ENCODE measurements around the gene WDR43.
"Not testable (repeated sequence)": the region's sequence is repeated elsewhere in the genome, so short reads cannot be mapped to it uniquely, and the experiment has no call there.

WDR43 gene

DNA sequence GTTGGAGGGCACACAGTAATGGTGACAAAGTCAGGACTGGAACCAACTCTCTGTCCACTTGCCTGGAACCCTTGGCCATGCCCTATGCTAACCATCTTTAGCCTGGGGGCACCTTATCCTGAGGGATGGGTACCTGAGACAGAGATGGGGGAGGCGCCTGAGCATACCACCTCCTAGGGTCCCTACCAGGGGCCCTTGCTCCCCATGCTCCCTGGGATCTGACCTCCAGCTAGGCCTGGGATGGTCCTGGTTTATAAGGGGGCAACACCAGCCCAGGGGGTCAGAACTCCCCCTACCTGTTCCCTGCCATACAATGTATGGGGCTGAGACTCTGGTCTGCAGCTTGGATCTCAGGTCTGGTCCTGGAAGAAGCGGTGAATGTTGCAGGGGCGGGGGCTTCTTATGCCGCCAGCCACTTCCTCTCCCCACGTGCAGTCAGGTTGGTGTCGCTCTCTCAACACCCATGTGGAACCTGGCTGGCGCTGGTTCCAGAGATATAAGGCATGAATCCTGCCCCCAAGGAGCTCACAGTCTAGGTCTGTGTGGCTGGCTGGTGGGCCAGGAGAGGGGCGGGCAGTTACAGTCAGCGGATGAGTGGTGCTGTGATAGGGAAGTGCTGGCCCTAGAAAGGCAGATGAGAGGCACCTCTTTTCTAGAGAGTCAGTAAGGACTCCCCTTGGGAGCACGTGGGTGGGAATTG, 82.9 kb downstream of the WDR43 start (continued):
- TF ChIP-seq, protein P1, sequence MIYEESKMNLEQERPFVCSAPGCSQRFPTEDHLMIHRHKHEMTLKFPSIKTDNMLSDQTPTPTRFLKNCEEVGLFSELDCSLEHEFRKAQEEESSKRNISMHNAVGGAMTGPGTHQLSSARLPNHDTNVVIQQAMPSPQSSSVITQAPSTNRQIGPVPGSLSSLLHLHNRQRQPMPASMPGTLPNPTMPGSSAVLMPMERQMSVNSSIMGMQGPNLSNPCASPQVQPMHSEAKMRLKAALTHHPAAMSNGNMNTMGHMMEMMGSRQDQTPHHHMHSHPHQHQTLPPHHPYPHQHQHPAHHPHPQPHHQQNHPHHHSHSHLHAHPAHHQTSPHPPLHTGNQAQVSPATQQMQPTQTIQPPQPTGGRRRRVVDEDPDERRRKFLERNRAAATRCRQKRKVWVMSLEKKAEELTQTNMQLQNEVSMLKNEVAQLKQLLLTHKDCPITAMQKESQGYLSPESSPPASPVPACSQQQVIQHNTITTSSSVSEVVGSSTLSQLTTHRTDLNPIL (CRISPR knock-in tag; IDR thresholded peaks at IDR 0.05; ENCODE audit: low read depth) = no peak
- no peak for TF ChIP-seq OSR1 (CRISPR knock-in tag; IDR thresholded peaks at IDR 0.05)
- TF ChIP-seq, protein P2, sequence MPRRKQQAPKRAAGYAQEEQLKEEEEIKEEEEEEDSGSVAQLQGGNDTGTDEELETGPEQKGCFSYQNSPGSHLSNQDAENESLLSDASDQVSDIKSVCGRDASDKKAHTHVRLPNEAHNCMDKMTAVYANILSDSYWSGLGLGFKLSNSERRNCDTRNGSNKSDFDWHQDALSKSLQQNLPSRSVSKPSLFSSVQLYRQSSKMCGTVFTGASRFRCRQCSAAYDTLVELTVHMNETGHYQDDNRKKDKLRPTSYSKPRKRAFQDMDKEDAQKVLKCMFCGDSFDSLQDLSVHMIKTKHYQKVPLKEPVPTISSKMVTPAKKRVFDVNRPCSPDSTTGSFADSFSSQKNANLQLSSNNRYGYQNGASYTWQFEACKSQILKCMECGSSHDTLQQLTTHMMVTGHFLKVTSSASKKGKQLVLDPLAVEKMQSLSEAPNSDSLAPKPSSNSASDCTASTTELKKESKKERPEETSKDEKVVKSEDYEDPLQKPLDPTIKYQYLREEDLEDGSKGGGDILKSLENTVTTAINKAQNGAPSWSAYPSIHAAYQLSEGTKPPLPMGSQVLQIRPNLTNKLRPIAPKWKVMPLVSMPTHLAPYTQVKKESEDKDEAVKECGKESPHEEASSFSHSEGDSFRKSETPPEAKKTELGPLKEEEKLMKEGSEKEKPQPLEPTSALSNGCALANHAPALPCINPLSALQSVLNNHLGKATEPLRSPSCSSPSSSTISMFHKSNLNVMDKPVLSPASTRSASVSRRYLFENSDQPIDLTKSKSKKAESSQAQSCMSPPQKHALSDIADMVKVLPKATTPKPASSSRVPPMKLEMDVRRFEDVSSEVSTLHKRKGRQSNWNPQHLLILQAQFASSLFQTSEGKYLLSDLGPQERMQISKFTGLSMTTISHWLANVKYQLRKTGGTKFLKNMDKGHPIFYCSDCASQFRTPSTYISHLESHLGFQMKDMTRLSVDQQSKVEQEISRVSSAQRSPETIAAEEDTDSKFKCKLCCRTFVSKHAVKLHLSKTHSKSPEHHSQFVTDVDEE (CRISPR knock-in tag; IDR thresholded peaks at IDR 0.05) = no peak
- TF ChIP-seq SNAI2 (CRISPR knock-in tag; IDR thresholded peaks at IDR 0.05) = no peak
- TF ChIP-seq ZC3H10 (CRISPR knock-in tag; IDR thresholded peaks at IDR 0.05) = no peak

DNA sequence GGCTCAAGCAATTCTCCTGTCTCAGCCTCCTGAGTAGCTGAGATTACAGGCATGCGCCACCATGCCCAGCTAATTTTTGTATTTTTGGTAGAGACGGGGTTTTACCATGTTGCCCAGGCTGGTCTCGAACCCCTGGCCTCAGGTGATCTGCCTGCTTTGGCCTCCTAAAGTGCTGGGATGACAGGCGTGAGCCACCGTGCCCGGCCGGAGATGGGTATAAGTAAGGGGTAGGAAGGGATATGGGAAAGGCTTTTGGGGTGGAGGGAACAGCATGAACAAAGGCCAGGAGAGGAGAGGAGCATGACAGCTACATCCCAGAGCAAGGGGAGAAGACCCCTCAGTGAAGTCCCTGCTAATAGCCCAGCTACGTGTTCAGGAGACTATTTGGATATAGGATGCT, 83.5 kb downstream of the WDR43 start:
- ATAC-seq = not testable (repeated sequence)

DNA sequence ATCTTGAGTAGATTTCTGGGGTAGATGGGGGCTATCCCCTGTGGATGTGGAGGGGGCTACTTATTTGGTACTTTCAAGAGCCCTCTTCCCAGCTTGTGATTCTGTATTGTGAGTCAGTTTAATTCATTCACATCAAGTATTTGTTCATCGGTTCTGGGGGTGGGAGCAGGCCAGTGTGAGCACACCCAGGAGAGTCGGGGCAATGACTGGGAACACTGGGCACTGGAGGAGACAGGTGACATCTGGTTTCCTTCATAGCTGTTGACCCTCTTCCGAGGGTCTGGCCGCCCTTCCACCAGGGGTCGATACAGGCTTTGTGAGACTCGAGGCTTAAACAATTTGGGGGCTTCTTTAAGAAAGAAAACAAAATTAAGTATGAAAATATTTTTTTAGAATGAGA, 84.1 kb downstream of the WDR43 start:
- TF ChIP-seq ZC3H10 (CRISPR knock-in tag; IDR thresholded peaks at IDR 0.05) (no peak), ZFP30 (CRISPR knock-in tag; IDR thresholded peaks at IDR 0.05) (no peak)
- TF ChIP-seq, protein P2 (CRISPR knock-in tag; IDR thresholded peaks at IDR 0.05) = no peak
- no peak for ATAC-seq

DNA sequence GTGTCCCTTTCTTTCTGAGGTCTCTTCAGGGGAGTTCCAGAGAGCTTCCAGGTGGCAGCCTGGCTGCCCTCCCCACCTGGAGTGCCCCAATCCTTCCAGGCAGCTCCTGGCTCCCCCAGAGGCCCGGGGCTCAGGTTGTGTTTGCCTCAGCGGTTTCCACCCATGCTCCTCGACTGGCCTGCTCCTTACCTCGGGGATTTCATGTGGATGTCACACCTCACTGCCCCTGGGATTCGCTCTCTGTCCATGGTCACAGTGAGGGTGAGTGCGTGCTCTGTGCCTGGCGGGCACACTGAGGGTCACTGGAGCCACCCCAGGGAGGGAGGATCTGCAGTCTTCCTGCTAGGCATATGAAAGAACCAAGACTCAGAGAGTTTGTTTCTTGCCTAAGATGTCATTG, 84.6 kb downstream of the WDR43 start:
- TF ChIP-seq SNAI2 (CRISPR knock-in tag; IDR thresholded peaks at IDR 0.05) (no peak), ZNF565 (CRISPR knock-in tag; conservative IDR thresholded peaks at IDR 0.05; ENCODE audit: low read depth) (no peak), PPARA (CRISPR knock-in tag; IDR thresholded peaks at IDR 0.05; ENCODE audit: borderline replicate concordance) (no peak), ISL1 (CRISPR knock-in tag; IDR thresholded peaks at IDR 0.05) (no peak), ZFP30 (CRISPR knock-in tag; IDR thresholded peaks at IDR 0.05) (no peak), RARB (CRISPR knock-in tag; IDR thresholded peaks at IDR 0.05) (no peak), BACH2 (CRISPR knock-in tag; IDR thresholded peaks at IDR 0.05; ENCODE audit: borderline replicate concordance) (no peak), ESRRG (CRISPR knock-in tag; IDR thresholded peaks at IDR 0.05) (no peak), TCF4 (CRISPR knock-in tag; IDR thresholded peaks at IDR 0.05; ENCODE audit: borderline replicate concordance) (no peak), ZNF70 (CRISPR knock-in tag; IDR thresholded peaks at IDR 0.05) (no peak), ZC3H10 (CRISPR knock-in tag; IDR thresholded peaks at IDR 0.05) (no peak)
- TF ChIP-seq, protein P3, sequence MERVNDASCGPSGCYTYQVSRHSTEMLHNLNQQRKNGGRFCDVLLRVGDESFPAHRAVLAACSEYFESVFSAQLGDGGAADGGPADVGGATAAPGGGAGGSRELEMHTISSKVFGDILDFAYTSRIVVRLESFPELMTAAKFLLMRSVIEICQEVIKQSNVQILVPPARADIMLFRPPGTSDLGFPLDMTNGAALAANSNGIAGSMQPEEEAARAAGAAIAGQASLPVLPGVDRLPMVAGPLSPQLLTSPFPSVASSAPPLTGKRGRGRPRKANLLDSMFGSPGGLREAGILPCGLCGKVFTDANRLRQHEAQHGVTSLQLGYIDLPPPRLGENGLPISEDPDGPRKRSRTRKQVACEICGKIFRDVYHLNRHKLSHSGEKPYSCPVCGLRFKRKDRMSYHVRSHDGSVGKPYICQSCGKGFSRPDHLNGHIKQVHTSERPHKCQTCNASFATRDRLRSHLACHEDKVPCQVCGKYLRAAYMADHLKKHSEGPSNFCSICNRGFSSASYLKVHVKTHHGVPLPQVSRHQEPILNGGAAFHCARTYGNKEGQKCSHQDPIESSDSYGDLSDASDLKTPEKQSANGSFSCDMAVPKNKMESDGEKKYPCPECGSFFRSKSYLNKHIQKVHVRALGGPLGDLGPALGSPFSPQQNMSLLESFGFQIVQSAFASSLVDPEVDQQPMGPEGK (CRISPR knock-in tag; IDR thresholded peaks at IDR 0.05; ENCODE audit: borderline replicate concordance) = no peak
- TF ChIP-seq, protein P1 (CRISPR knock-in tag; IDR thresholded peaks at IDR 0.05; ENCODE audit: low read depth) = no peak
- TF ChIP-seq, protein P4, sequence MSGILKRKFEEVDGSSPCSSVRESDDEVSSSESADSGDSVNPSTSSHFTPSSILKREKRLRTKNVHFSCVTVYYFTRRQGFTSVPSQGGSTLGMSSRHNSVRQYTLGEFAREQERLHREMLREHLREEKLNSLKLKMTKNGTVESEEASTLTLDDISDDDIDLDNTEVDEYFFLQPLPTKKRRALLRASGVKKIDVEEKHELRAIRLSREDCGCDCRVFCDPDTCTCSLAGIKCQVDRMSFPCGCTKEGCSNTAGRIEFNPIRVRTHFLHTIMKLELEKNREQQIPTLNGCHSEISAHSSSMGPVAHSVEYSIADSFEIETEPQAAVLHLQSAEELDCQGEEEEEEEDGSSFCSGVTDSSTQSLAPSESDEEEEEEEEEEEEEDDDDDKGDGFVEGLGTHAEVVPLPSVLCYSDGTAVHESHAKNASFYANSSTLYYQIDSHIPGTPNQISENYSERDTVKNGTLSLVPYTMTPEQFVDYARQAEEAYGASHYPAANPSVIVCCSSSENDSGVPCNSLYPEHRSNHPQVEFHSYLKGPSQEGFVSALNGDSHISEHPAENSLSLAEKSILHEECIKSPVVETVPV (CRISPR knock-in tag; IDR thresholded peaks at IDR 0.05) = no peak
- TF ChIP-seq, protein P5, sequence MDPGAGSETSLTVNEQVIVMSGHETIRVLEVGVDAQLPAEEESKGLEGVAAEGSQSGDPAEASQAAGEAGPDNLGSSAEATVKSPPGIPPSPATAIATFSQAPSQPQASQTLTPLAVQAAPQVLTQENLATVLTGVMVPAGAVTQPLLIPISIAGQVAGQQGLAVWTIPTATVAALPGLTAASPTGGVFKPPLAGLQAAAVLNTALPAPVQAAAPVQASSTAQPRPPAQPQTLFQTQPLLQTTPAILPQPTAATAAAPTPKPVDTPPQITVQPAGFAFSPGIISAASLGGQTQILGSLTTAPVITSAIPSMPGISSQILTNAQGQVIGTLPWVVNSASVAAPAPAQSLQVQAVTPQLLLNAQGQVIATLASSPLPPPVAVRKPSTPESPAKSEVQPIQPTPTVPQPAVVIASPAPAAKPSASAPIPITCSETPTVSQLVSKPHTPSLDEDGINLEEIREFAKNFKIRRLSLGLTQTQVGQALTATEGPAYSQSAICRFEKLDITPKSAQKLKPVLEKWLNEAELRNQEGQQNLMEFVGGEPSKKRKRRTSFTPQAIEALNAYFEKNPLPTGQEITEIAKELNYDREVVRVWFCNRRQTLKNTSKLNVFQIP (CRISPR knock-in tag; IDR thresholded peaks at IDR 0.05; ENCODE audit: borderline replicate concordance, low read depth) = no peak
- no peak for ATAC-seq

Measured in SK-N-SH treated with all-trans-retinoic acid at 6 μM for 48 hours (cell line).